Smooth muscle cell (in vitro differentiated cells): ENCODE measurements around the gene GPR137. TPM values are rescaled to one million over a fixed set of nuclear protein-coding genes. Genes with fewer than 3 reads are reported as not detected.

ENCODE experiments used
- DNase-seq: peaks from one replicate; lab custom pipeline; 2025; ENCODE audit not compliant: unreplicated experiment; lab: John Stamatoyannopoulos, UW
- H2AFZ ChIP-seq: fragments of 200-600 bp; sonication (generic); 2 replicates; pipeline ENCODE4 v1.6.0; 2016; ENCODE audit warnings: antibody characterized with exemption, low read depth, mild to moderate bottlenecking
- H3F3A ChIP-seq: fragments of 200-600 bp; sonication (generic); 2 replicates; pipeline ENCODE4 v1.6.0; 2017; ENCODE audit warnings: antibody characterized with exemption, low read depth
- H3K27ac ChIP-seq: fragments of 200-600 bp; sonication (generic); 2 replicates; pipeline ENCODE4 v1.5.1; 2016; ENCODE audit warnings: low read depth, mild to moderate bottlenecking
- H3K27me3 ChIP-seq: fragments of 200-600 bp; sonication (generic); 2 replicates; pipeline ENCODE4 v1.6.1; 2016; ENCODE audit warnings: low read depth, mild to moderate bottlenecking
- H3K36me3 ChIP-seq: fragments of 200-600 bp; sonication (generic); 2 replicates; pipeline ENCODE4 v1.5.1; 2016; ENCODE audit warnings: low read depth
- H3K4me1 ChIP-seq: fragments of 200-600 bp; sonication (generic); 2 replicates; pipeline ENCODE4 v1.5.1; 2016; ENCODE audit warnings: low read depth
- H3K4me2 ChIP-seq: fragments of 200-600 bp; sonication (generic); 2 replicates; pipeline ENCODE4 v1.6.0; 2016; ENCODE audit warnings: mild to moderate bottlenecking
- H3K4me3 ChIP-seq: fragments of 200-600 bp; sonication (generic); 2 replicates; pipeline ENCODE4 v1.5.1; 2016; ENCODE audit warnings: mild to moderate bottlenecking
- H3K79me2 ChIP-seq: fragments of 200-600 bp; sonication (generic); 2 replicates; pipeline ENCODE4 v1.6.0; 2016; ENCODE audit warnings: low read depth, mild to moderate bottlenecking
- H3K9ac ChIP-seq: fragments of 200-600 bp; sonication (generic); 2 replicates; pipeline ENCODE4 v1.6.0; 2016; ENCODE audit warnings: low read depth
- H3K9me3 ChIP-seq: fragments of 200-600 bp; sonication (generic); replicated peaks from 2 replicates; pipeline ENCODE4 v1.5.1; 2016; ENCODE audit warnings: low read depth
- H4K20me1 ChIP-seq: fragments of 200-600 bp; sonication (generic); 2 replicates; pipeline ENCODE4 v1.6.0; 2016; ENCODE audit warnings: low read depth
- WGBS: methylation state at CpG from one replicate; pipeline ENCODE4 v1.1.7; 2016; ENCODE audit warnings: low lambda C conversion rate; 5-methylcytosine and 5-hydroxymethylcytosine counted together
- polyA plus RNA-seq: library from polyadenylated mRNA; unstranded; fragments of >200 nt; fragmentation: Nextera tagmentation; extraction: Ambion mirVana; gene quantifications from 2 replicates; pipeline ENCODE4 v1.2.1, GENCODE V29; 2016
- total RNA-seq: library from RNA; depleted of rRNA; stranded (reverse); fragments of >200 nt; gene quantifications from 2 replicates; pipeline ENCODE4 v1.2.3, GENCODE V29; 2014
- TF ChIP-seq, protein P1 (sequence below): fragments of 200-600 bp; sonication (generic); IDR thresholded peaks from 2 replicates; pipeline ENCODE4 v1.5.1; 2017; ENCODE audit warnings: borderline replicate concordance, mild to moderate bottlenecking, antibody characterized with exemption; ENCODE audit not compliant: insufficient read depth, poor library complexity, severe bottlenecking

Gene GPR137
- total and polyA plus RNA-seq, 2 experiments from 2014 or later: 17.3 to 69.0 TPM

DNA sequence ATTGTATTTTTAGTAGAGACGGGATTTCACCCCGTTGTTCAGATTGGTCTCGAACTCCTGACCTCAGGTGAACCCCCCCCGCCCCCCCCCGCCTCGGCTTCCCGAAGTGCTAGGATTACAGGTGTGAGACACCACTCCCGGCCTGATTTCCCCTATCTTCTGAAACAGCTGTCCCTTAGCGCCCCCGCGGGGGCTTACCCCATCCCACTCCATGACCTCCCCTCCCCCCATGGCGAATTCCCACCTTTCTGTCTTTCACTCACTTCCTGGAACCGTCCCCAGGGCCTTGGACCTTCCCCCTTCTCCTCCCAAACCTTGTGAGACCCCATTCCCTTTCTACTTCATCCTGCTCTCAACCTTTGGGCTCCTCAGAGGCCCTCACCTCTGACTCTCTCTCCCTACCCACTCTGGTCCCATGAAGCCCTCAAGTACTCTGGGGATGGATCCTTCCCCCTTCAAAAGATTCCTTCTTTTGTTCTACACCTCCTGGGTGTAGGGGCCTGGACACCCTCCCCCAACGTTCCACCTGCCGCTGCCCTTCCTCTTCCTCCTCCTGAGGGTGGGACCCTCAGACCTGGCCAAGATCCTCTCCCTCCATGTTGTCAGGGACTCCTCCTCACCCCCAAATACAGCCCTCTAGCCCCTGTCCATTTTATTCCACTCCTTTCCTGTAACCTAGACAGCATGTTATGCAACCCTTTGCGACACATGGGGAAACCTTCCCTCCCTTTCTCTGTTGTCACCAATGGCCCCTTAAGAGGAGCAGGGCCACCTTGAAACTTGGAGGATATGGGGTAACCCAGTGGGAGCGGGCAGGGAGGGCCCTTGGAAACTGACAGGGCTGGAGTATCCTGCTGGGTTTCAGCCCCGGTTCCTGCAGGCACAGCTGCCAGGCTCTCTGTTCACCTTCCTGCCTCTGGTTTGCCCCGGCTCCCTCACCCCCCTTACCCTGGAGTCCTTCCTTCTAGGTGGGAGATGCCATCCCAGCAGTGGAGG, 33.4 kb downstream of the GPR137 start:
- Histone ChIP-seq H2AFZ (no peak overlapping the region), H3K9ac (peak overlapping the region; percentile 88), H3F3A (no peaks in the 10 kb centered on the region), H3K4me2 (peak overlapping the region; percentile 90), H3K27ac (peak overlapping the region; percentile 22), H3K4me1 (peaks cover 8% of the 10 kb centered on the region), H3K9me3 (no peaks in the 10 kb centered on the region), H3K4me3 (peak overlapping the region; percentile 95), H4K20me1 (no peaks in the 10 kb centered on the region), H3K27me3 (no peaks in the 10 kb centered on the region), H3K79me2 (peaks cover 6% of the 10 kb centered on the region), H3K36me3 (no peaks in the 10 kb centered on the region)
- TF ChIP-seq, protein P1, sequence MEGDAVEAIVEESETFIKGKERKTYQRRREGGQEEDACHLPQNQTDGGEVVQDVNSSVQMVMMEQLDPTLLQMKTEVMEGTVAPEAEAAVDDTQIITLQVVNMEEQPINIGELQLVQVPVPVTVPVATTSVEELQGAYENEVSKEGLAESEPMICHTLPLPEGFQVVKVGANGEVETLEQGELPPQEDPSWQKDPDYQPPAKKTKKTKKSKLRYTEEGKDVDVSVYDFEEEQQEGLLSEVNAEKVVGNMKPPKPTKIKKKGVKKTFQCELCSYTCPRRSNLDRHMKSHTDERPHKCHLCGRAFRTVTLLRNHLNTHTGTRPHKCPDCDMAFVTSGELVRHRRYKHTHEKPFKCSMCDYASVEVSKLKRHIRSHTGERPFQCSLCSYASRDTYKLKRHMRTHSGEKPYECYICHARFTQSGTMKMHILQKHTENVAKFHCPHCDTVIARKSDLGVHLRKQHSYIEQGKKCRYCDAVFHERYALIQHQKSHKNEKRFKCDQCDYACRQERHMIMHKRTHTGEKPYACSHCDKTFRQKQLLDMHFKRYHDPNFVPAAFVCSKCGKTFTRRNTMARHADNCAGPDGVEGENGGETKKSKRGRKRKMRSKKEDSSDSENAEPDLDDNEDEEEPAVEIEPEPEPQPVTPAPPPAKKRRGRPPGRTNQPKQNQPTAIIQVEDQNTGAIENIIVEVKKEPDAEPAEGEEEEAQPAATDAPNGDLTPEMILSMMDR: no peak
- DNase-seq: no peak
- 34% methylated on average over 15 of the region's 19 CpGs for WGBS

- TF ChIP-seq, protein P1: no peak
- no peaks in the 10 kb centered on the region for H3K9me3 ChIP-seq
- WGBS: 97% methylated on average over 7 of the region's 7 CpGs
- H3K36me3 ChIP-seq: no peaks in the 10 kb centered on the region
- no peak for DNase-seq
- no peak overlapping the region for H3K4me2 ChIP-seq
- H3K4me1 ChIP-seq: peaks cover 8% of the 10 kb centered on the region
- no peaks in the 10 kb centered on the region for H4K20me1 ChIP-seq
- no peaks in the 10 kb centered on the region for H3K27me3 ChIP-seq
- no peak overlapping the region for H3K27ac ChIP-seq
- H3K9ac ChIP-seq: no peak overlapping the region
- H2AFZ ChIP-seq: no peak overlapping the region
- H3K4me3 ChIP-seq: no peak overlapping the region
- peaks cover 6% of the 10 kb centered on the region for H3K79me2 ChIP-seq
- no peaks in the 10 kb centered on the region for H3F3A ChIP-seq
Measured at GRCh38 chr11:64320556-64320955, 34.9 kb downstream of the GPR137 start.

DNA sequence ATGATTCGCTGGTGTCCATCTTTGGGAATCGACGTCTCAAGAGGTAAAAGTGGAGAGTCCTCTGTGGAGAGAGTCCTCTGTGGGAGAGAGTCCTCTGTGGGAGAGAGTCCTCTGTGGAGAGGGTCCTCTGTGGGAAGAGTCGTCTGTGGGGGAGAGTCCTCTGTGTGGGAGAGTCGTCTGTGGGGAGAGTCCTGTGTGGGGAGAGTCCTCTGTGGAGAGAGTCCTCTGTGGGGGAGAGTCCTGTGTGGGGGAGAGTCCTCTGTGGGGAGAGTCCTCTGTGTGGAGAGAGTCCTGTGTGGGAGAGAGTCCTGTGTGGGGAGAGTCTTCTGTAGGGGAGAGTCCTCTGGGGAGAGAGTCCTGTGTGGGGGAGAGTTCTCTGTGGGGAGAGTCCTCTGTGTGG, 35.4 kb downstream of the GPR137 start:
- Histone ChIP-seq H4K20me1 (no peaks in the 10 kb centered on the region), H3K4me1 (peaks cover 8% of the 10 kb centered on the region), H3K9ac (no peak overlapping the region), H3K27me3 (no peaks in the 10 kb centered on the region), H3K79me2 (peaks cover 6% of the 10 kb centered on the region), H3K9me3 (no peaks in the 10 kb centered on the region), H3K4me3 (no peak overlapping the region), H3K27ac (peak overlapping the region; percentile 7), H2AFZ (no peak overlapping the region), H3K4me2 (no peak overlapping the region), H3K36me3 (no peaks in the 10 kb centered on the region), H3F3A (no peaks in the 10 kb centered on the region)
- no peak for DNase-seq
- 96% methylated on average over 5 of the region's 5 CpGs for WGBS
- TF ChIP-seq, protein P1: no peak

DNA sequence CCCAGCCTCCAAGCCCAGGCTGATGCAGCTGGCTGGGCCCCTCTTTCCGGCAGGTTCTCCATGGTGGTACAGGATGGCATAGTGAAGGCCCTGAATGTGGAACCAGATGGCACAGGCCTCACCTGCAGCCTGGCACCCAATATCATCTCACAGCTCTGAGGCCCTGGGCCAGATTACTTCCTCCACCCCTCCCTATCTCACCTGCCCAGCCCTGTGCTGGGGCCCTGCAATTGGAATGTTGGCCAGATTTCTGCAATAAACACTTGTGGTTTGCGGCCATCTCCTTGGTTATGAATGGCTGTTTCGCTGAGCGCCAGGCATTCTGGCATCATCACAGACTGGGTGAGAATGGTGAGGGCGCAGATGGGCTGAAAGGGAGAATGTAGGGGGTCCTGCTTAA, 35.9 kb downstream of the GPR137 start:
- H3K4me1 ChIP-seq: peaks cover 8% of the 10 kb centered on the region
- H3K4me2 ChIP-seq: no peak overlapping the region
- no peaks in the 10 kb centered on the region for H3F3A ChIP-seq
- H3K9me3 ChIP-seq: no peaks in the 10 kb centered on the region
- H3K9ac ChIP-seq: no peak overlapping the region
- H3K36me3 ChIP-seq: no peaks in the 10 kb centered on the region
- H4K20me1 ChIP-seq: no peaks in the 10 kb centered on the region
- 88% methylated on average over 5 of the region's 5 CpGs for WGBS
- H3K4me3 ChIP-seq: no peak overlapping the region
- H3K79me2 ChIP-seq: peaks cover 6% of the 10 kb centered on the region
- no peak overlapping the region for H2AFZ ChIP-seq
- peak overlapping the region; percentile 7 for H3K27ac ChIP-seq
- no peak for DNase-seq
- H3K27me3 ChIP-seq: no peaks in the 10 kb centered on the region
- TF ChIP-seq, protein P1: no peak
